ENCODE data around the gene WRAP53. TPM values are rescaled to one million over a fixed set of nuclear protein-coding genes. Genes with fewer than 3 reads are reported as not detected.

The WRAP53 gene
- total and polyA plus RNA-seq, 2 of the 13 experiments (the other 11 are each of a cell fraction or from before 2014, with no cell fraction given): 7.0 to 19.5 TPM

DNA sequence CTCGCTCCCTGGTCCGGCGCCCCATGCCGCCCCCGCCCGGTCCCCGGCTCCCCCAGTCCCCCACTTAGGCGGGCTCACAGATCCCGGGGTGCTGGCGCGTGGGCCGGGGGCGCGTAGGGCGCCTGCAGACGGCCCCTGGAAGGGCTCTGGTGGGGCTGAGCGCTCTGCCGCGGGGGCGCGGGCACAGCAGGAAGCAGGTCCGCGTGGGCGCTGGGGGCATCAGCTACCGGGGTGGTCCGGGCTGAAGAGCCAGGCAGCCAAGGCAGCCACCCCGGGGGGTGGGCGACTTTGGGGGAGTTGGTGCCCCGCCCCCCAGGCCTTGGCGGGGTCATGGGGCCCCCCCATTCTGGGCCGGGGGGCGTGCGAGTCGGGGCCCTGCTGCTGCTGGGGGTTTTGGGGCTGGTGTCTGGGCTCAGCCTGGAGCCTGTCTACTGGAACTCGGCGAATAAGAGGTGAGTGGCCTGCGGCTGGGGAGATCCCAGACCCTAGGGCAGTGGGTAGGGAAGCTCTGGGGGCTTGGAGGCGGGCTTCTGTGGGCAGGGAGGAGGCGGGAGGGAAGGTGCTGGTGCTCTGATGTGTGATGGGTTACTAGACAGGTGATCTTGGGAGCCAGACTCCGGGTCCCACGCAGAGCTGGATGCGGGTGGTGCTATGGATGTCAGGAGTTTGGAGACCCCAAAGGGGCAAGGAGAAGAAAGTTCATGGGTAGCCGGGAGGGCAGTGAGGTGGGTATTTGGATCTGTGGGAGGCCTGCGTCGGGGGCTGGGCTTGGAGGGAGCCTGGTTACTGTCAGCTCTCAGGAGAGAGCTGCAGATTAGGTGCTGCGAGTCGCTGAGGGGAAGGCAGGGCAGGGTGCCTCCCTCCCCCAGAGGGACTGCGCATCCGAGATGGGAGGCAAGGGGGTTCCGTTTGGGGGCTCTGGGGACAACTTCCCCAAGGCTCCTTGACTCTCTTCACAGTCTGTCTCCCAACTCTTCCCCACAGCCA is 17.3 kb downstream of the WRAP53 start:
- H3K4me1 ChIP-seq (ENCODE audit: insufficient read depth, low read length): peaks cover 10% of the 10 kb centered on the region; the same call in 1 of the 2 replicates
- H3K4me2 ChIP-seq (ENCODE audit: low read depth, low read length): peak overlapping the region; percentile 45
- H3K4me3 ChIP-seq (replicated peaks in 1 of 3; ENCODE audit: insufficient read depth in 1 of 3, low read depth in 2 of 3, low read length in 3 of 3): peak overlapping the region; percentile 26 to 61 (median 40); a peak in 4 of 6 replicates
- H3K27ac ChIP-seq (ENCODE audit: extremely low read length, insufficient read depth, low read length): no peak overlapping the region
- H3K79me2 ChIP-seq (ENCODE audit: insufficient read depth, low read length): no peaks in the 10 kb centered on the region
- H2AFZ ChIP-seq (ENCODE audit: low read length): no peak overlapping the region
- no peak overlapping the region for H3K9ac ChIP-seq (ENCODE audit: insufficient read depth, low read depth, low read length)
- no peaks in the 10 kb centered on the region for H3K9me3 ChIP-seq (ENCODE audit: low read length)
- ATAC-seq: peak; percentile 33
- BruUV-seq (replicated peaks): no TSS peak
- FAIRE-seq: no peak
- TF ChIP-seq, protein P1, sequence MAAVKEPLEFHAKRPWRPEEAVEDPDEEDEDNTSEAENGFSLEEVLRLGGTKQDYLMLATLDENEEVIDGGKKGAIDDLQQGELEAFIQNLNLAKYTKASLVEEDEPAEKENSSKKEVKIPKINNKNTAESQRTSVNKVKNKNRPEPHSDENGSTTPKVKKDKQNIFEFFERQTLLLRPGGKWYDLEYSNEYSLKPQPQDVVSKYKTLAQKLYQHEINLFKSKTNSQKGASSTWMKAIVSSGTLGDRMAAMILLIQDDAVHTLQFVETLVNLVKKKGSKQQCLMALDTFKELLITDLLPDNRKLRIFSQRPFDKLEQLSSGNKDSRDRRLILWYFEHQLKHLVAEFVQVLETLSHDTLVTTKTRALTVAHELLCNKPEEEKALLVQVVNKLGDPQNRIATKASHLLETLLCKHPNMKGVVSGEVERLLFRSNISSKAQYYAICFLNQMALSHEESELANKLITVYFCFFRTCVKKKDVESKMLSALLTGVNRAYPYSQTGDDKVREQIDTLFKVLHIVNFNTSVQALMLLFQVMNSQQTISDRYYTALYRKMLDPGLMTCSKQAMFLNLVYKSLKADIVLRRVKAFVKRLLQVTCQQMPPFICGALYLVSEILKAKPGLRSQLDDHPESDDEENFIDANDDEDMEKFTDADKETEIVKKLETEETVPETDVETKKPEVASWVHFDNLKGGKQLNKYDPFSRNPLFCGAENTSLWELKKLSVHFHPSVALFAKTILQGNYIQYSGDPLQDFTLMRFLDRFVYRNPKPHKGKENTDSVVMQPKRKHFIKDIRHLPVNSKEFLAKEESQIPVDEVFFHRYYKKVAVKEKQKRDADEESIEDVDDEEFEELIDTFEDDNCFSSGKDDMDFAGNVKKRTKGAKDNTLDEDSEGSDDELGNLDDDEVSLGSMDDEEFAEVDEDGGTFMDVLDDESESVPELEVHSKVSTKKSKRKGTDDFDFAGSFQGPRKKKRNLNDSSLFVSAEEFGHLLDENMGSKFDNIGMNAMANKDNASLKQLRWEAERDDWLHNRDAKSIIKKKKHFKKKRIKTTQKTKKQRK (IDR thresholded peaks at IDR 0.05; ENCODE audit: low read length): no peak
- TF ChIP-seq KDM4B (CRISPR knock-in tag; IDR thresholded peaks at IDR 0.05) (no peak), ZSCAN25 (CRISPR knock-in tag; IDR thresholded peaks at IDR 0.05) (peak; percentile 41; the same call in 1 of the 2 replicates)
- ChIA-PET CTCF (ENCODE audit: low intra/inter-chr PET ratio, low total read pairs) (no interaction called here), POLR2A (interaction anchor here (0.7 to 1.5 kb wide), 3 partner anchors 11 to 20 kb away, joined by 3 to 4 read pairs (median 3); partner anchors contain the start of genes DNAH2 and TP53)
- intact Hi-C loops (cut with micrococcal nuclease; ENCODE audit: unreplicated experiment): no loop called here
- H3K36me3 ChIP-seq (replicated peaks in 1 of 2; ENCODE audit: control insufficient read depth in 1 of 2, insufficient read depth in 2 of 2, low read length in 2 of 2): peaks cover 0 to 4% of the 10 kb centered on the region in 2 experiments; a peak in 3 of 5 replicates
- 10% methylated on average over 18 of the region's 50 CpGs for WGBS (ENCODE audit: low lambda C conversion rate)
- no peaks in the 10 kb centered on the region for H4K20me1 ChIP-seq (ENCODE audit: insufficient read depth, low read length)
- in situ Hi-C loops (cut with HindIII; ENCODE audit: extremely low pct_ligation_motif_present, low pct_unique_long_range_greater_than_20kb): no loop called here
- no peak for DNase-seq (ENCODE audit: low spot score)
- peaks cover 8 to 41% of the 10 kb centered on the region in 2 experiments for H3K27me3 ChIP-seq (ENCODE audit: control insufficient read depth in 1 of 2, insufficient read depth in 2 of 2, low read length in 2 of 2)
